Measurements from ENCODE around the gene HRH2.

GRCh38 chr5:175675873-175676272, 18.0 kb downstream of the HRH2 start:
- TF ChIP-seq CTCF (IDR thresholded peaks at IDR 0.05) (no peak), POLR2A (IDR thresholded peaks at IDR 0.05) (no peak)

Data from lower leg skin (tissue), 3 donors.